ENCODE results near the gene CYP4F22. TPM values are rescaled to one million over a fixed set of nuclear protein-coding genes. Genes with fewer than 3 reads are reported as not detected.
"Not testable (repeated sequence)": the region's sequence is repeated elsewhere in the genome, so short reads cannot be mapped to it uniquely, and the experiment has no call there.

The CYP4F22 gene
- total and polyA plus RNA-seq, 4 donors: not detected

- H3K27me3 ChIP-seq (ENCODE audit: control insufficient read depth in 1 of 2, insufficient read depth in 2 of 2, low read length in 1 of 2): no peaks in the 10 kb centered on the region
- 84 to 85% methylated on average over 2 of the region's 2 CpGs for WGBS, 2 donors
- H3K4me1 ChIP-seq (ENCODE audit: control insufficient read depth in 1 of 2, insufficient read depth in 2 of 2, low read length in 2 of 2): no peaks in the 10 kb centered on the region
- no peaks in the 10 kb centered on the region for H3K36me3 ChIP-seq (ENCODE audit: control insufficient read depth in 1 of 2, insufficient read depth in 2 of 2, low read length in 1 of 2)
- intact Hi-C loops (cut with DNase I): no loop called here
- no peak for DNase-seq
- no peaks in the 10 kb centered on the region for H3K9me3 ChIP-seq (ENCODE audit: control insufficient read depth, low read length)
- H3K27ac ChIP-seq (ENCODE audit: low read depth in 1 of 2, low read length in 2 of 2): no peak overlapping the region
- no peak for ATAC-seq (ENCODE audit: low FRiP score)
- H3K4me3 ChIP-seq (ENCODE audit: low read length in 2 of 2): no peak overlapping the region
These were observed 18.1 kb downstream of the CYP4F22 start for GRCh38 chr19:15526408-15526807.

GRCh38 chr19:15527705-15528104 lies 19.4 kb downstream of the CYP4F22 start:
- no peak for DNase-seq
- H3K27me3 ChIP-seq (ENCODE audit: control insufficient read depth in 1 of 2, insufficient read depth in 2 of 2, low read length in 1 of 2): no peaks in the 10 kb centered on the region

GRCh38 chr19:15529774-15530372 lies 21.5 kb downstream of the CYP4F22 start:
- ATAC-seq (ENCODE audit: low FRiP score) (no peak), DNase-seq (no peak)
- intact Hi-C loops (cut with DNase I): no loop called here
- H3K4me1 ChIP-seq (ENCODE audit: control insufficient read depth in 1 of 2, insufficient read depth in 2 of 2, low read length in 2 of 2): no peaks in the 10 kb centered on the region
- H3K27ac ChIP-seq (ENCODE audit: low read depth in 1 of 2, low read length in 2 of 2): no peak overlapping the region
- no peaks in the 10 kb centered on the region for H3K36me3 ChIP-seq (ENCODE audit: control insufficient read depth in 1 of 2, insufficient read depth in 2 of 2, low read length in 1 of 2)
- WGBS, 2 donors: 66 to 71% methylated on average over 8 of the region's 8 CpGs
- no peaks in the 10 kb centered on the region for H3K9me3 ChIP-seq (ENCODE audit: control insufficient read depth, low read length)
- H3K4me3 ChIP-seq (ENCODE audit: low read length in 2 of 2): no peak overlapping the region
- H3K27me3 ChIP-seq (ENCODE audit: control insufficient read depth in 1 of 2, insufficient read depth in 2 of 2, low read length in 1 of 2): no peaks in the 10 kb centered on the region

More at GRCh38 chr19:15527705-15528104, 19.4 kb downstream of the CYP4F22 start:
- ATAC-seq (ENCODE audit: low FRiP score): no peak
- 54 to 59% methylated on average over 3 of the region's 3 CpGs for WGBS, 2 donors
- H3K27ac ChIP-seq (ENCODE audit: low read depth in 1 of 2, low read length in 2 of 2): no peak overlapping the region
- no peaks in the 10 kb centered on the region for H3K9me3 ChIP-seq (ENCODE audit: control insufficient read depth, low read length)
- no peaks in the 10 kb centered on the region for H3K4me1 ChIP-seq (ENCODE audit: control insufficient read depth in 1 of 2, insufficient read depth in 2 of 2, low read length in 2 of 2)
- H3K36me3 ChIP-seq (ENCODE audit: control insufficient read depth in 1 of 2, insufficient read depth in 2 of 2, low read length in 1 of 2): no peaks in the 10 kb centered on the region
- intact Hi-C loops (cut with DNase I): no loop called here
- no peak overlapping the region for H3K4me3 ChIP-seq (ENCODE audit: low read length in 2 of 2)

- intact Hi-C loops (cut with DNase I): no loop called here
- WGBS, 2 donors: 72% methylated on average over 2 of the region's 2 CpGs
- DNase-seq (no peak), ATAC-seq (ENCODE audit: low FRiP score) (no peak)
- no peaks in the 10 kb centered on the region for H3K4me1 ChIP-seq (ENCODE audit: control insufficient read depth in 1 of 2, insufficient read depth in 2 of 2, low read length in 2 of 2)
- H3K27ac ChIP-seq (ENCODE audit: low read depth in 1 of 2, low read length in 2 of 2): no peak overlapping the region
- peaks cover 2% of the 10 kb centered on the region for H3K9me3 ChIP-seq (ENCODE audit: control insufficient read depth, low read length)
- H3K27me3 ChIP-seq (ENCODE audit: control insufficient read depth in 1 of 2, insufficient read depth in 2 of 2, low read length in 1 of 2): no peaks in the 10 kb centered on the region
- H3K36me3 ChIP-seq (ENCODE audit: control insufficient read depth in 1 of 2, insufficient read depth in 2 of 2, low read length in 1 of 2): no peaks in the 10 kb centered on the region
- H3K4me3 ChIP-seq (ENCODE audit: low read length in 2 of 2): no peak overlapping the region
These were observed 24.6 kb downstream of the CYP4F22 start for GRCh38 chr19:15532779-15533521.

- H3K9me3 ChIP-seq (ENCODE audit: control insufficient read depth, low read length); intact Hi-C loops (cut with DNase I); H3K4me1 ChIP-seq (ENCODE audit: control insufficient read depth in 1 of 2, insufficient read depth in 2 of 2, low read length in 2 of 2); ATAC-seq (ENCODE audit: low FRiP score); H3K27me3 ChIP-seq (ENCODE audit: control insufficient read depth in 1 of 2, insufficient read depth in 2 of 2, low read length in 1 of 2); H3K27ac ChIP-seq (ENCODE audit: low read depth in 1 of 2, low read length in 2 of 2); H3K4me3 ChIP-seq (ENCODE audit: low read length in 2 of 2); H3K36me3 ChIP-seq (ENCODE audit: control insufficient read depth in 1 of 2, insufficient read depth in 2 of 2, low read length in 1 of 2); DNase-seq: not testable (repeated sequence)
- whole genome bisulfite sequencing, 2 donors: 68% methylated on average over 4 of the region's 4 CpGs
These were observed 25.2 kb downstream of the CYP4F22 start for GRCh38 chr19:15533522-15533830.

- no peaks in the 10 kb centered on the region for H3K4me1 ChIP-seq (ENCODE audit: control insufficient read depth in 1 of 2, insufficient read depth in 2 of 2, low read length in 2 of 2)
- DNase-seq (no peak), ATAC-seq (ENCODE audit: low FRiP score) (no peak)
- H3K27me3 ChIP-seq (ENCODE audit: control insufficient read depth in 1 of 2, insufficient read depth in 2 of 2, low read length in 1 of 2): no peaks in the 10 kb centered on the region
- H3K27ac ChIP-seq (ENCODE audit: low read depth in 1 of 2, low read length in 2 of 2): no peak overlapping the region
- no peaks in the 10 kb centered on the region for H3K36me3 ChIP-seq (ENCODE audit: control insufficient read depth in 1 of 2, insufficient read depth in 2 of 2, low read length in 1 of 2)
- intact Hi-C loops (cut with DNase I): no loop called here
- no peak overlapping the region for H3K4me3 ChIP-seq (ENCODE audit: low read length in 2 of 2)
- peaks cover 2% of the 10 kb centered on the region for H3K9me3 ChIP-seq (ENCODE audit: control insufficient read depth, low read length)
- WGBS, 2 donors: 73% methylated on average over 6 of the region's 6 CpGs
These were observed 26.9 kb downstream of the CYP4F22 start for GRCh38 chr19:15534957-15535864.

GRCh38 chr19:15536350-15536749 lies 28.0 kb downstream of the CYP4F22 start:
- no peak for DNase-seq
- H3K4me3 ChIP-seq (ENCODE audit: low read length in 2 of 2): no peak overlapping the region
- intact Hi-C loops (cut with DNase I): no loop called here
- no peaks in the 10 kb centered on the region for H3K4me1 ChIP-seq (ENCODE audit: control insufficient read depth in 1 of 2, insufficient read depth in 2 of 2, low read length in 2 of 2)
- H3K36me3 ChIP-seq (ENCODE audit: control insufficient read depth in 1 of 2, insufficient read depth in 2 of 2, low read length in 1 of 2): no peaks in the 10 kb centered on the region
- H3K27me3 ChIP-seq (ENCODE audit: control insufficient read depth in 1 of 2, insufficient read depth in 2 of 2, low read length in 1 of 2): no peaks in the 10 kb centered on the region
- H3K27ac ChIP-seq (ENCODE audit: low read depth in 1 of 2, low read length in 2 of 2): no peak overlapping the region
- no peak for ATAC-seq (ENCODE audit: low FRiP score)
- peaks cover 3% of the 10 kb centered on the region for H3K9me3 ChIP-seq (ENCODE audit: control insufficient read depth, low read length)
- WGBS, 2 donors: 49 to 58% methylated on average over 4 of the region's 4 CpGs

- intact Hi-C loops (cut with DNase I): no loop called here
- Histone ChIP-seq H3K4me1 (ENCODE audit: control insufficient read depth in 1 of 2, insufficient read depth in 2 of 2, low read length in 2 of 2) (no peaks in the 10 kb centered on the region), H3K36me3 (ENCODE audit: control insufficient read depth in 1 of 2, insufficient read depth in 2 of 2, low read length in 1 of 2) (no peaks in the 10 kb centered on the region), H3K9me3 (ENCODE audit: control insufficient read depth, low read length) (peaks cover 3% of the 10 kb centered on the region), H3K4me3 (ENCODE audit: low read length in 2 of 2) (no peak overlapping the region), H3K27ac (ENCODE audit: low read depth in 1 of 2, low read length in 2 of 2) (no peak overlapping the region), H3K27me3 (ENCODE audit: control insufficient read depth in 1 of 2, insufficient read depth in 2 of 2, low read length in 1 of 2) (no peaks in the 10 kb centered on the region)
- ATAC-seq (ENCODE audit: low FRiP score) (no peak), DNase-seq (no peak)
- WGBS, 2 donors: 29 to 48% methylated on average over 1 of the region's 1 CpG
These were observed 30.4 kb downstream of the CYP4F22 start for GRCh38 chr19:15538774-15539173.

Measured in aorta (tissue), 5 donors.